Mononuclear cell (primary cell): ENCODE data around the gene FABP6. TPM values are rescaled to one million over a fixed set of nuclear protein-coding genes. Genes with fewer than 3 reads are reported as not detected.
"Not testable (repeated sequence)": the region's sequence is repeated elsewhere in the genome, so short reads cannot be mapped to it uniquely, and the experiment has no call there.

Experiments used
- H3K27me3 ChIP-seq: 2 replicates; pipeline ENCODE4 v1.6.0; 2011; ENCODE audit warnings: low read length, control low read depth; ENCODE audit not compliant: insufficient read depth
- H3K4me1 ChIP-seq: 2 replicates; pipeline ENCODE4 v1.5.1; 2011; ENCODE audit warnings: mild to moderate bottlenecking, low read length, control low read depth; ENCODE audit not compliant: insufficient read depth
- H3K4me3 ChIP-seq: 2 replicates; pipeline ENCODE4 v1.5.1; 2011; ENCODE audit warnings: mild to moderate bottlenecking, low read length, moderate library complexity
- H3K9me3 ChIP-seq: 2 replicates; pipeline ENCODE4 v1.5.1; 2011; ENCODE audit warnings: low read depth, mild to moderate bottlenecking, control low read depth, low read length
- total RNA-seq: library from RNA; depleted of rRNA; stranded (reverse); fragments of >200 nt; gene quantifications from one replicate; pipeline ENCODE4 v1.2.3, GENCODE V29; 2012

Gene FABP6
- total RNA-seq, 1 donor, result not detected

- no peaks in the 10 kb centered on the region for H3K4me1 ChIP-seq
- no peak overlapping the region for H3K4me3 ChIP-seq
- no peaks in the 10 kb centered on the region for H3K27me3 ChIP-seq
- no peaks in the 10 kb centered on the region for H3K9me3 ChIP-seq
Measured at GRCh38 chr5:160245506-160246086, 16.3 kb downstream of the FABP6 start.

- H3K9me3 ChIP-seq, H3K4me3 ChIP-seq, H3K27me3 ChIP-seq, H3K4me1 ChIP-seq: not testable (repeated sequence)
Measured at GRCh38 chr5:160249570-160249969, 20.3 kb downstream of the FABP6 start.

GRCh38 chr5:160250226-160250625 is 20.9 kb downstream of the FABP6 start:
- Histone ChIP-seq H3K4me1 (no peaks in the 10 kb centered on the region), H3K9me3 (no peaks in the 10 kb centered on the region), H3K4me3 (no peak overlapping the region), H3K27me3 (no peaks in the 10 kb centered on the region)

- Histone ChIP-seq H3K9me3 (no peaks in the 10 kb centered on the region), H3K4me1 (no peaks in the 10 kb centered on the region)
Measured at GRCh38 chr5:160250826-160251225, 21.5 kb downstream of the FABP6 start.

GRCh38 chr5:160251406-160252155 is 22.3 kb downstream of the FABP6 start:
- H3K4me1 ChIP-seq, result no peaks in the 10 kb centered on the region
- no peaks in the 10 kb centered on the region for H3K9me3 ChIP-seq
- no peak overlapping the region for H3K4me3 ChIP-seq
- no peaks in the 10 kb centered on the region for H3K27me3 ChIP-seq

More at GRCh38 chr5:160250826-160251225, 21.5 kb downstream of the FABP6 start:
- Histone ChIP-seq H3K27me3 (no peaks in the 10 kb centered on the region), H3K4me3 (no peak overlapping the region)

- no peaks in the 10 kb centered on the region for H3K27me3 ChIP-seq
- no peaks in the 10 kb centered on the region for H3K9me3 ChIP-seq
- no peak overlapping the region for H3K4me3 ChIP-seq
- no peaks in the 10 kb centered on the region for H3K4me1 ChIP-seq
Measured at GRCh38 chr5:160252916-160253315, 23.6 kb downstream of the FABP6 start.

GRCh38 chr5:160253441-160253840 is 24.1 kb downstream of the FABP6 start:
- Histone ChIP-seq H3K27me3 (no peaks in the 10 kb centered on the region), H3K4me3 (no peak overlapping the region), H3K4me1 (no peaks in the 10 kb centered on the region), H3K9me3 (no peaks in the 10 kb centered on the region)

GRCh38 chr5:160254706-160255105 is 25.4 kb downstream of the FABP6 start:
- Histone ChIP-seq H3K27me3 (no peaks in the 10 kb centered on the region), H3K4me3 (no peak overlapping the region), H3K9me3 (no peaks in the 10 kb centered on the region), H3K4me1 (no peaks in the 10 kb centered on the region)

- H3K27me3 ChIP-seq, result no peaks in the 10 kb centered on the region
- peaks cover 6% of the 10 kb centered on the region for H3K4me1 ChIP-seq
- H3K4me3 ChIP-seq, result no peak overlapping the region
- no peaks in the 10 kb centered on the region for H3K9me3 ChIP-seq
Measured at GRCh38 chr5:160259341-160259740, 30.0 kb downstream of the FABP6 start.

GRCh38 chr5:160260006-160260775 is 30.9 kb downstream of the FABP6 start:
- Histone ChIP-seq H3K4me3 (no peak overlapping the region), H3K27me3 (no peaks in the 10 kb centered on the region), H3K9me3 (no peaks in the 10 kb centered on the region), H3K4me1 (peaks cover 6% of the 10 kb centered on the region)

- H3K4me1 ChIP-seq, result peaks cover 6% of the 10 kb centered on the region
- H3K27me3 ChIP-seq, result no peaks in the 10 kb centered on the region
- no peaks in the 10 kb centered on the region for H3K9me3 ChIP-seq
- no peak overlapping the region for H3K4me3 ChIP-seq
Measured at GRCh38 chr5:160260881-160261815, 31.8 kb downstream of the FABP6 start.

- H3K27me3 ChIP-seq, result no peaks in the 10 kb centered on the region
- H3K4me3 ChIP-seq, result no peak overlapping the region
- peaks cover 6% of the 10 kb centered on the region for H3K4me1 ChIP-seq
- no peaks in the 10 kb centered on the region for H3K9me3 ChIP-seq
Measured at GRCh38 chr5:160262151-160263074, 33.1 kb downstream of the FABP6 start.

GRCh38 chr5:160263326-160263855 is 34.1 kb downstream of the FABP6 start:
- Histone ChIP-seq H3K4me3 (no peak overlapping the region), H3K9me3 (no peaks in the 10 kb centered on the region), H3K27me3 (no peaks in the 10 kb centered on the region), H3K4me1 (peaks cover 12% of the 10 kb centered on the region)
